ENCODE data around the gene GRIN1. TPM values are rescaled to one million over a fixed set of nuclear protein-coding genes. Genes with fewer than 3 reads are reported as not detected.

The GRIN1 gene
- total and polyA plus RNA-seq, 2 of the 8 experiments (the other 6 are each of a cell fraction or from before 2014, with no cell fraction given), result 0.48 to 2.1 TPM

DNA sequence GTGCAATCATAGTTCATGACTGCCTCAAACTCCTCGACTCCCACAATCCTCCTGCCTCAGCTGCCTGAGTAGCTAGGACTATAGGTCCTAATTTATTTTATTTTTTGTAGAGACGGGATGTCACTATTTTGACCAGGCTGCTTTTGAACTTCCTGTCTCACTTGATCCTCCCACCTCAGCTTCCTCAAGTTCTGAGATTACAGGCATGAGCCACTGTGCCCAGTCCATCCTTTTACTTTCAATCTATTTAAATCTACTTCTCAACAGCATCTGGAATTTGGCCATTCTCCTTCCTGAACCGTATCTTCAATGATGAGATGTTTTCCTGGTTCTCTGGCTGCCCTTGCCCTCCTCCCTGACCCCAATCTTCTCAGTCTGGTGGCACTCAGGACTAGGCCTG, 12.2 kb upstream of the GRIN1 start (continued):
- TF ChIP-seq PHF8 (conservative IDR thresholded peaks at IDR 0.05; ENCODE audit: low read depth, low read length) (no peak), NANOG (IDR thresholded peaks at IDR 0.05; ENCODE audit: insufficient read depth, low read depth, low read length, poor library complexity, severe bottlenecking) (no peak), SP1 (IDR thresholded peaks at IDR 0.05; ENCODE audit: low read depth, low read length) (no peak), JUND (IDR thresholded peaks at IDR 0.05; ENCODE audit: low read length) (no peak), SIN3A (conservative IDR thresholded peaks at IDR 0.05 in 1 of 2, IDR thresholded peaks at IDR 0.05 in 1 of 2; ENCODE audit: low read depth in 1 of 2, low read length in 2 of 2) (no peak), MAFK (IDR thresholded peaks at IDR 0.05; ENCODE audit: low read depth, low read length) (no peak)

All from H1 (cell line).